ENCODE results near the gene RER1. TPM values are rescaled to one million over a fixed set of nuclear protein-coding genes. Genes with fewer than 3 reads are reported as not detected.

Gene RER1
- total RNA-seq, 1 experiment from 2014 or later = 110 TPM

GRCh38 chr1:2375923-2376260 lies 15.7 kb upstream of the RER1 start:
- no peak overlapping the region for H4K91ac ChIP-seq (ENCODE audit: insufficient read length, low read depth, low read length)
- H3K27ac Mint-ChIP-seq = no peak overlapping the region
- no peak overlapping the region for H2BK120ac ChIP-seq (ENCODE audit: low read depth, low read length, poor library complexity, severe bottlenecking)
- no peak for TF ChIP-seq CTCF (conservative IDR thresholded peaks at IDR 0.05)
- H2BK20ac ChIP-seq (ENCODE audit: low read depth, low read length, poor library complexity, severe bottlenecking) = no peak overlapping the region
- H3K4ac ChIP-seq (ENCODE audit: low read depth, low read length) = no peak overlapping the region
- H3K9me3 ChIP-seq (ENCODE audit: control insufficient read depth, low read depth, low read length) = no peaks in the 10 kb centered on the region
- WGBS (ENCODE audit: extremely low coverage, insufficient read length, low lambda C conversion rate) = no CpG with 5 or more reads among the region's 7 CpGs
- no peak overlapping the region for H3K4me2 ChIP-seq (ENCODE audit: insufficient read depth, insufficient read length, low read length)
- H2AK5ac ChIP-seq (ENCODE audit: insufficient read length, low read length) = no peak overlapping the region
- no peaks in the 10 kb centered on the region for H3K4me1 Mint-ChIP-seq
- no peak overlapping the region for H2BK12ac ChIP-seq (ENCODE audit: insufficient read length, low read depth, low read length)
- H3K79me2 ChIP-seq (ENCODE audit: insufficient read depth, low read length) = no peaks in the 10 kb centered on the region
- no peaks in the 10 kb centered on the region for H3K27me3 ChIP-seq (ENCODE audit: insufficient read depth, low read length)
- H3K23me2 ChIP-seq (ENCODE audit: insufficient read length, low read depth, low read length, poor library complexity, severe bottlenecking) = no peaks in the 10 kb centered on the region
- no peak overlapping the region for H3K27ac ChIP-seq (ENCODE audit: insufficient read length, low read depth, low read length)
- H3K4me3 Mint-ChIP-seq = no peak overlapping the region
- no peak overlapping the region for H3T11ph ChIP-seq (ENCODE audit: low read length)
- no peak overlapping the region for H3K9ac ChIP-seq (ENCODE audit: extremely low read depth, insufficient read length, low read length)
- no peak overlapping the region for H4K5ac ChIP-seq (ENCODE audit: insufficient read length, low read depth, low read length)
- no peak overlapping the region for H2BK15ac ChIP-seq (ENCODE audit: low read depth, low read length)
- H4K8ac ChIP-seq (replicated peaks; ENCODE audit: insufficient read length, low read depth, low read length) = no peak overlapping the region
- no peak overlapping the region for H2BK5ac ChIP-seq (ENCODE audit: insufficient read length, low read length)
- peaks cover 0 to 6% (median 0%) of the 10 kb centered on the region in 3 experiments; a peak in 5 of 7 replicates for H3K36me3 Mint-ChIP-seq (ENCODE audit: insufficient read depth in 1 of 3, low read depth in 3 of 3)
- DNase-seq = no peak
- no peak overlapping the region for H2AFZ ChIP-seq (ENCODE audit: low read length)
- H3K27me3 Mint-ChIP-seq (ENCODE audit: low read depth) = no peaks in the 10 kb centered on the region; the same call in none of the 2 replicates
- no peaks in the 10 kb centered on the region for H3K79me1 ChIP-seq (ENCODE audit: insufficient read depth, low read depth, low read length, poor library complexity, severe bottlenecking)
- no peak overlapping the region for H3K23ac ChIP-seq (ENCODE audit: insufficient read length, low read depth, low read length)
- no peaks in the 10 kb centered on the region; a peak in 1 of 5 replicates for H3K9me3 Mint-ChIP-seq
- no peaks in the 10 kb centered on the region for H4K20me1 ChIP-seq (ENCODE audit: control insufficient read depth, insufficient read depth, insufficient read length)
- H3K56ac ChIP-seq (ENCODE audit: insufficient read length, low read depth, low read length) = no peak overlapping the region
- H3K4me1 ChIP-seq (ENCODE audit: insufficient read depth, low read length) = no peaks in the 10 kb centered on the region
- no peak overlapping the region for H3K18ac ChIP-seq (ENCODE audit: insufficient read length, low read depth, low read length)
- peak overlapping the region; percentile 18; the same call in 1 of the 2 replicates for H3K14ac ChIP-seq (ENCODE audit: insufficient read depth, low read length)
